OCI-LY1 (cell line): ENCODE data around the gene SLCO1A2.

Experiments
- H2AFZ ChIP-seq: fragments of 200-600 bp; sonication (generic), shearing (Covaris generic); 2 replicates; pipeline ENCODE4 v1.6.0; 2014; ENCODE audit warnings: antibody characterized with exemption, mild to moderate bottlenecking, low read length
- H3F3A ChIP-seq: fragments of 200-600 bp; sonication (generic), shearing (Covaris generic); 2 replicates; pipeline ENCODE4 v1.6.0; 2014; ENCODE audit warnings: mild to moderate bottlenecking, antibody characterized with exemption, low read length, moderate library complexity; ENCODE audit not compliant: insufficient read depth
- H3K27ac ChIP-seq: fragments of 200-600 bp; sonication (generic); 2 replicates; pipeline ENCODE4 v1.5.1; 2014; ENCODE audit warnings: low read length, mixed run types, mild to moderate bottlenecking, low read depth; ENCODE audit not compliant: poor library complexity, severe bottlenecking
- H3K27me3 ChIP-seq: fragments of 200-600 bp; sonication (generic); 2 replicates; pipeline ENCODE4 v1.6.0; 2014; ENCODE audit warnings: antibody characterized with exemption, mild to moderate bottlenecking, low read length, moderate library complexity; ENCODE audit not compliant: insufficient read depth
- H3K36me3 ChIP-seq: fragments of 200-600 bp; sonication (generic); 2 replicates; pipeline ENCODE4 v1.6.1; 2014; ENCODE audit warnings: mild to moderate bottlenecking, antibody characterized with exemption, low read length, moderate library complexity, mixed read lengths; ENCODE audit not compliant: insufficient read depth
- H3K4me1 ChIP-seq: fragments of 200-600 bp; sonication (generic); 2 replicates; pipeline ENCODE4 v1.5.1; 2014; ENCODE audit warnings: mild to moderate bottlenecking, low read length, moderate library complexity; ENCODE audit not compliant: insufficient read depth, severe bottlenecking
- H3K4me2 ChIP-seq: fragments of 200-600 bp; sonication (generic), shearing (Covaris generic); 2 replicates; pipeline ENCODE4 v1.6.1; 2014; ENCODE audit warnings: low read length
- H3K4me3 ChIP-seq: fragments of 200-600 bp; sonication (generic); 2 replicates; pipeline ENCODE4 v1.5.1; 2014; ENCODE audit warnings: low read length, low read depth, mild to moderate bottlenecking, mixed read lengths; ENCODE audit not compliant: poor library complexity, severe bottlenecking
- H3K79me2 ChIP-seq: fragments of 200-600 bp; shearing (Covaris generic); 2 replicates; pipeline ENCODE4 v1.6.1; 2016; ENCODE audit warnings: mixed run types, low read length, mixed read lengths; ENCODE audit not compliant: insufficient read depth
- H3K9ac ChIP-seq: fragments of 200-600 bp; sonication (generic), shearing (Covaris generic); 2 replicates; pipeline ENCODE4 v1.6.1; 2014; ENCODE audit warnings: mild to moderate bottlenecking, low read length, mixed read lengths
- H3K9me2 ChIP-seq: fragments of 200-600 bp; sonication (generic), shearing (Covaris generic); 2 replicates; pipeline ENCODE4 v1.6.1; 2014; ENCODE audit warnings: low read depth, mild to moderate bottlenecking, low read length, mixed read lengths
- H3K9me3 ChIP-seq: fragments of 200-600 bp; shearing (Covaris generic); 2 replicates; pipeline ENCODE4 v1.6.1; 2014; ENCODE audit warnings: low read length, mixed read lengths
- H4K20me1 ChIP-seq: fragments of 200-600 bp; sonication (generic), shearing (Covaris generic); 2 replicates; pipeline ENCODE4 v1.6.0; 2016; ENCODE audit warnings: mild to moderate bottlenecking, low read length; ENCODE audit not compliant: insufficient read depth
- EZH2 ChIP-seq: fragments of 200-600 bp; sonication (generic), shearing (Covaris generic); IDR thresholded peaks from 2 replicates; pipeline ENCODE4 v1.8.0; 2017; ENCODE audit warnings: borderline replicate concordance, mixed run types, mild to moderate bottlenecking, antibody characterized with exemption, low read length, moderate library complexity, mixed read lengths
- TF ChIP-seq, protein P1 (sequence below): fragments of 200-600 bp; sonication (generic), shearing (Covaris generic); IDR thresholded peaks from 2 replicates; pipeline ENCODE4 v1.5.1; 2017; ENCODE audit warnings: mild to moderate bottlenecking, antibody characterized with exemption, low read length, moderate library complexity, mixed read lengths

The SLCO1A2 gene

GRCh38 chr12:21350975-21351374 is 16.3 kb upstream of the SLCO1A2 start:
- Histone ChIP-seq H3K4me1 (no peaks in the 10 kb centered on the region), H3K9me2 (no peaks in the 10 kb centered on the region), H3K4me3 (no peak overlapping the region), H3K9me3 (no peaks in the 10 kb centered on the region), H3K27me3 (no peaks in the 10 kb centered on the region), H3F3A (no peaks in the 10 kb centered on the region), H3K36me3 (no peaks in the 10 kb centered on the region), H3K27ac (no peak overlapping the region), H3K9ac (no peak overlapping the region), H3K79me2 (no peaks in the 10 kb centered on the region), H3K4me2 (no peak overlapping the region), H2AFZ (no peak overlapping the region), H4K20me1 (no peaks in the 10 kb centered on the region)
- TF ChIP-seq, protein P1, sequence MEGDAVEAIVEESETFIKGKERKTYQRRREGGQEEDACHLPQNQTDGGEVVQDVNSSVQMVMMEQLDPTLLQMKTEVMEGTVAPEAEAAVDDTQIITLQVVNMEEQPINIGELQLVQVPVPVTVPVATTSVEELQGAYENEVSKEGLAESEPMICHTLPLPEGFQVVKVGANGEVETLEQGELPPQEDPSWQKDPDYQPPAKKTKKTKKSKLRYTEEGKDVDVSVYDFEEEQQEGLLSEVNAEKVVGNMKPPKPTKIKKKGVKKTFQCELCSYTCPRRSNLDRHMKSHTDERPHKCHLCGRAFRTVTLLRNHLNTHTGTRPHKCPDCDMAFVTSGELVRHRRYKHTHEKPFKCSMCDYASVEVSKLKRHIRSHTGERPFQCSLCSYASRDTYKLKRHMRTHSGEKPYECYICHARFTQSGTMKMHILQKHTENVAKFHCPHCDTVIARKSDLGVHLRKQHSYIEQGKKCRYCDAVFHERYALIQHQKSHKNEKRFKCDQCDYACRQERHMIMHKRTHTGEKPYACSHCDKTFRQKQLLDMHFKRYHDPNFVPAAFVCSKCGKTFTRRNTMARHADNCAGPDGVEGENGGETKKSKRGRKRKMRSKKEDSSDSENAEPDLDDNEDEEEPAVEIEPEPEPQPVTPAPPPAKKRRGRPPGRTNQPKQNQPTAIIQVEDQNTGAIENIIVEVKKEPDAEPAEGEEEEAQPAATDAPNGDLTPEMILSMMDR, result no peak
- TF ChIP-seq EZH2, result no peak

DNA sequence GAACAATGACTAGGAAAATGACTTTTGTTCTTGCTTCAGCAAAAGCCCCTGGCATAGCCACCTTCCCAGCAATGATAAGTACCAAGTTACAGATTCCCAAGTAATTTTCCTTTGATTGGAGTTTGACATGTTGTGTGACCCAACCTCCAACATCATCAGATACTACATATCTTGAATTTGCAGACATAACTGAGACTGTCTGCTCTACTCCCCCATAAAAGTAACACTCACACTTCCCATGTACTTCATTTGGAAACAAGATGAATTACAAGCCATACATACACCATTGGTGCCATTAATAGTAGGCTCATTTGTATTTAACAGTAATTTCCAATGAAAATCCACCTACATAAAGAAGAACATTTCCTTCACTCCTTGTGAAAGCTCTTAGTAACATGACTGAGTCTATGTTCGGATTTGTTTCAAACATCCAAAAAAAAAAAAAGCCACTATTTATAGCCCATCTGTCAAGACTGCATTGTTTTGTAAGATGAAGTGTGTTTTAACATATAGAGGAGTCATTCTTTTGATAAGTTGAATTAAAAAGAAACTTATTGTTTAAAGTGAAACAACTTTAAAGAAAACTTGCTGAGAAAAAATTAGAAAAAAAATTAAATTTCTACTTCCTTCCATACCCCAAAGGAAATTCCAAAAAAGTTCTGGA is 12.0 kb upstream of the SLCO1A2 start:
- H3K9me2 ChIP-seq, result no peaks in the 10 kb centered on the region
- no peak overlapping the region for H3K4me2 ChIP-seq
- H3K9me3 ChIP-seq, result no peaks in the 10 kb centered on the region
- H3F3A ChIP-seq, result no peaks in the 10 kb centered on the region
- H3K4me1 ChIP-seq, result no peaks in the 10 kb centered on the region
- no peak overlapping the region for H2AFZ ChIP-seq
- no peaks in the 10 kb centered on the region for H3K79me2 ChIP-seq
- H3K36me3 ChIP-seq, result no peaks in the 10 kb centered on the region
- no peak overlapping the region for H3K9ac ChIP-seq
- no peak overlapping the region for H3K4me3 ChIP-seq
- no peaks in the 10 kb centered on the region for H3K27me3 ChIP-seq
- no peak overlapping the region for H3K27ac ChIP-seq
- TF ChIP-seq, protein P1, result no peak
- no peaks in the 10 kb centered on the region for H4K20me1 ChIP-seq

DNA sequence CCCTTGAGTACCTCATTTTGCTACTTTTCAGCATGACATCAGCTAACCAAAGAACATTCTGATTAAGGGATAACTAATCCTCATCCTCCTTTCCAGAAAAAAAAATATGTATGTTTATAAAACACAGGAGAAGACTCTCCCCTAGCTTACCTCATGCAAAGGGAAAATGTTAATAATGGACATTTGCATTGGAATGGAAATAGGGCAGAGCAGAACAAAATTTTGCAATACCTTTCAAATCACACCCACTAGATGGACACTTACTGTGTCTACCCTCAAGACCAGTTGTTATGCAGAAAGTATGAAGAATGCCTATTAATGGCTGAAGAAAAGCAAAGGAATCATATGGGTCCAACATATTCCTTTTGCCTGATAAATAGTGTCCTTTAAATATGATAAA is 8.9 kb upstream of the SLCO1A2 start:
- H3K27me3 ChIP-seq, result no peaks in the 10 kb centered on the region
- H3K36me3 ChIP-seq, result no peaks in the 10 kb centered on the region
- H3K27ac ChIP-seq, result no peak overlapping the region
- H4K20me1 ChIP-seq, result no peaks in the 10 kb centered on the region
- H2AFZ ChIP-seq, result no peak overlapping the region
- TF ChIP-seq, protein P1, result no peak
- no peak for TF ChIP-seq EZH2
- no peaks in the 10 kb centered on the region for H3K4me1 ChIP-seq
- no peak overlapping the region for H3K9ac ChIP-seq
- H3K4me3 ChIP-seq, result no peak overlapping the region
- H3K9me3 ChIP-seq, result no peaks in the 10 kb centered on the region
- no peak overlapping the region for H3K4me2 ChIP-seq
- H3K9me2 ChIP-seq, result no peaks in the 10 kb centered on the region
- H3F3A ChIP-seq, result no peaks in the 10 kb centered on the region
- no peaks in the 10 kb centered on the region for H3K79me2 ChIP-seq
